ENCODE measurements around the gene ZNF644.
A peak's percentile ranks its signal among the peaks of the same experiment; 100 is the strongest.
"Not testable (repeated sequence)": the region's sequence is repeated elsewhere in the genome, so short reads cannot be mapped to it uniquely, and the experiment has no call there.

The ZNF644 gene

DNA sequence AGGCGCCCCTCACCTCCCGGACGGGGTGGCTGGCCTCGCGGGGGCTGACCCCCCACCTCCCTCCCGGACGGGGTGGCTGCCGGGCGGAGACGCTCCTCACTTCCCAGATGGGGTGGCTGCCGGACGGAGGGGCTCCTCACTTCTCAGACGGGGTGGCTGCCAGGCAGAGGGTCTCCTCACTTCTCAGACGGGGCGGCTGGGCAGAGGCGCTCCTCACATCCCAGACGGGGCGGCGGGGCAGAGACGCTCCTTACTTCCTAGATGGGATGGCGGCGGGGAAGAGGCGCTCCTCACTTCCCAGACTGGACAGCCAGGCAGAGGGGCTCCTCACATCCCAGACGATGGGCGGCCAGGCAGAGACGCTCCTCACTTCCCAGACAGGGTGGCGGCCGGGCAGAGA lies 130.1 kb downstream of the ZNF644 start:
- not testable (repeated sequence) for H3K4me2 ChIP-seq (ENCODE audit: low read depth, low read length); H3K79me2 ChIP-seq (ENCODE audit: low read length); H2AFZ ChIP-seq (ENCODE audit: low read length); H3K27me3 ChIP-seq (replicated peaks; ENCODE audit: insufficient read depth, low read length); DNase-seq; H3K9me3 ChIP-seq (replicated peaks; ENCODE audit: insufficient read depth, low read length); H3K27ac ChIP-seq (ENCODE audit: low read length); H4K20me1 ChIP-seq (ENCODE audit: insufficient read depth, low read length); H3K36me3 ChIP-seq (replicated peaks; ENCODE audit: insufficient read depth, low read length); H3K9ac ChIP-seq (ENCODE audit: low read length); H3F3A ChIP-seq (ENCODE audit: insufficient read depth, low read length); H3K4me3 ChIP-seq (ENCODE audit: low read length); H3K9me2 ChIP-seq (replicated peaks; ENCODE audit: insufficient read depth, low read length); H3K4me1 ChIP-seq (ENCODE audit: low read length)

DNA sequence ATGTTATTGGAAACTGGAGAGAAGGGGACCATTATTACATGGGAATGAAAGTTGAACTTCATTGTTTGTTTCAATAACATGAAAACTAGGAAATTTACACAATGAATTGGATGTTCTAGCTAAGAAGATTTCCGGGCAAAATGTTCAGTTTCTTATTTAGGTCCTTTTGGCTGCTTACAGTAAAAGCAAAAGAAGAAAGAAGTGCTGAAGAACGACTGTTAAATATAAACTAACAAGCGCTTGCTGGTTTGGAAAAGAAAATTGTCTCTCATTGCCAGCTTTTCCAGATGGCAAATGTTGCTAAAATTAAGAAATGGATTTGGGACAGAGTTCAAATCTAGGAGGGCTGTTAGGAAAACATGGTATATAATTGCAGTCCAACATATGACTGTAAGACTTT lies 139.6 kb downstream of the ZNF644 start:
- DNase-seq: no peak

DNA sequence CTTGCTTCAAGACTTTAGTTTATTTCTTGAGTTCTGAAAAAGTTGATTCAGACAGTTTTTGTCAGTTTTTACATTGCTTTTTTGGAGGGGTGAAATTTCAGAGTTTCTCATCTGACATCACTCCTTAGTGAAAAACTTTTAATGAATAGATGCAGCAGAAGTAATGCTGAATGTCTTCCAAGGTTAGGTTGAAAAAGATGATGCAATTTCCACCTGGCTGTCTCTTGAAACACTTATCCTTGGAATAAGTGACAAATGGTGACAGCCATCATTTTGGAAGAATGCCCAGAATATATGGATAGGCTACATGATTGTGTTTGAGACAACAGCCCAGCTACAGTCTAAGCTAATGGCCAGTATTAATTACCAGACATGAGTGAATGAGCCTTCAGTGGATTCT lies 140.8 kb downstream of the ZNF644 start:
- no peak overlapping the region for H3K4me2 ChIP-seq (ENCODE audit: low read depth, low read length)
- H3K36me3 ChIP-seq (replicated peaks; ENCODE audit: insufficient read depth, low read length): no peaks in the 10 kb centered on the region
- DNase-seq: no peak
- no peaks in the 10 kb centered on the region for H3K4me1 ChIP-seq (ENCODE audit: low read length)
- no peaks in the 10 kb centered on the region for H3K27me3 ChIP-seq (replicated peaks; ENCODE audit: insufficient read depth, low read length)
- no peak overlapping the region for H2AFZ ChIP-seq (ENCODE audit: low read length)
- no peak overlapping the region for H3K4me3 ChIP-seq (ENCODE audit: low read length)
- H3K9me3 ChIP-seq (replicated peaks; ENCODE audit: insufficient read depth, low read length): no peaks in the 10 kb centered on the region
- TF ChIP-seq EZH2phosphoT487 (IDR thresholded peaks at IDR 0.05; ENCODE audit: low read length) (no peak), EZH2 (optimal IDR thresholded peaks at IDR 0.05; ENCODE audit: low read depth, low read length) (no peak)
- TF ChIP-seq, protein P1, sequence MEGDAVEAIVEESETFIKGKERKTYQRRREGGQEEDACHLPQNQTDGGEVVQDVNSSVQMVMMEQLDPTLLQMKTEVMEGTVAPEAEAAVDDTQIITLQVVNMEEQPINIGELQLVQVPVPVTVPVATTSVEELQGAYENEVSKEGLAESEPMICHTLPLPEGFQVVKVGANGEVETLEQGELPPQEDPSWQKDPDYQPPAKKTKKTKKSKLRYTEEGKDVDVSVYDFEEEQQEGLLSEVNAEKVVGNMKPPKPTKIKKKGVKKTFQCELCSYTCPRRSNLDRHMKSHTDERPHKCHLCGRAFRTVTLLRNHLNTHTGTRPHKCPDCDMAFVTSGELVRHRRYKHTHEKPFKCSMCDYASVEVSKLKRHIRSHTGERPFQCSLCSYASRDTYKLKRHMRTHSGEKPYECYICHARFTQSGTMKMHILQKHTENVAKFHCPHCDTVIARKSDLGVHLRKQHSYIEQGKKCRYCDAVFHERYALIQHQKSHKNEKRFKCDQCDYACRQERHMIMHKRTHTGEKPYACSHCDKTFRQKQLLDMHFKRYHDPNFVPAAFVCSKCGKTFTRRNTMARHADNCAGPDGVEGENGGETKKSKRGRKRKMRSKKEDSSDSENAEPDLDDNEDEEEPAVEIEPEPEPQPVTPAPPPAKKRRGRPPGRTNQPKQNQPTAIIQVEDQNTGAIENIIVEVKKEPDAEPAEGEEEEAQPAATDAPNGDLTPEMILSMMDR (IDR thresholded peaks at IDR 0.05; ENCODE audit: low read length): no peak
- no peaks in the 10 kb centered on the region for H3K9me2 ChIP-seq (replicated peaks; ENCODE audit: insufficient read depth, low read length)
- no peak overlapping the region for H3K9ac ChIP-seq (ENCODE audit: low read length)
- no peaks in the 10 kb centered on the region for H3F3A ChIP-seq (ENCODE audit: insufficient read depth, low read length)
- H3K79me2 ChIP-seq (ENCODE audit: low read length): no peaks in the 10 kb centered on the region
- H3K27ac ChIP-seq (ENCODE audit: low read length): no peak overlapping the region
- no peaks in the 10 kb centered on the region for H4K20me1 ChIP-seq (ENCODE audit: insufficient read depth, low read length)

More for the DNA sequence above, 139.6 kb downstream of the ZNF644 start:
- Histone ChIP-seq H3K4me2 (ENCODE audit: low read depth, low read length) (no peak overlapping the region), H2AFZ (ENCODE audit: low read length) (no peak overlapping the region), H4K20me1 (ENCODE audit: insufficient read depth, low read length) (no peaks in the 10 kb centered on the region), H3K79me2 (ENCODE audit: low read length) (no peaks in the 10 kb centered on the region), H3K9ac (ENCODE audit: low read length) (no peak overlapping the region), H3K9me2 (replicated peaks; ENCODE audit: insufficient read depth, low read length) (no peaks in the 10 kb centered on the region), H3K27ac (ENCODE audit: low read length) (no peak overlapping the region), H3K4me3 (ENCODE audit: low read length) (no peak overlapping the region), H3K36me3 (replicated peaks; ENCODE audit: insufficient read depth, low read length) (no peaks in the 10 kb centered on the region), H3F3A (ENCODE audit: insufficient read depth, low read length) (no peaks in the 10 kb centered on the region), H3K9me3 (replicated peaks; ENCODE audit: insufficient read depth, low read length) (no peaks in the 10 kb centered on the region), H3K27me3 (replicated peaks; ENCODE audit: insufficient read depth, low read length) (no peaks in the 10 kb centered on the region), H3K4me1 (ENCODE audit: low read length) (no peaks in the 10 kb centered on the region)
- TF ChIP-seq, protein P1 (IDR thresholded peaks at IDR 0.05; ENCODE audit: low read length): no peak
- TF ChIP-seq EZH2phosphoT487 (IDR thresholded peaks at IDR 0.05; ENCODE audit: low read length) (no peak), EZH2 (optimal IDR thresholded peaks at IDR 0.05; ENCODE audit: low read depth, low read length) (no peak)

DNA sequence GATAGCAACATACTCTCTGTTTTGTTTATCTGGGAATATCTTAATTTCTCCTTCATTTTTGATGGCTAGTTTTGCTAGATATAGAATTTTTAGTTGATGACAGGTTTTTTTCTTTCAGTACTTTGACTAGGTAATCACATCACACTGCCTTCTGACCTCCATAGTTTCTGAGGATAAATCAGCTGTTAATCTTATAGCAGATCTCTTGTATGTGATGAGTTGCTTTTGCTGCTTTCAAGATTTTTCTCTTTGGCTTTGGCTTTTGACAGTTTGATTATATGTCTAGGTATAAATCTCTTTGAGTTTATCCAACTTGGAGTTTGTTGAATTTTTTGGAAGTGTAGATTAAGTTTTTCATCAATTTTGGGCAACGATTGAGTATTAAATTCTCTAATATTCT lies 142.6 kb downstream of the ZNF644 start:
- Histone ChIP-seq H3K27ac (ENCODE audit: low read length) (no peak overlapping the region), H3F3A (ENCODE audit: insufficient read depth, low read length) (no peaks in the 10 kb centered on the region), H3K79me2 (ENCODE audit: low read length) (no peaks in the 10 kb centered on the region), H3K27me3 (replicated peaks; ENCODE audit: insufficient read depth, low read length) (no peaks in the 10 kb centered on the region), H3K9me3 (replicated peaks; ENCODE audit: insufficient read depth, low read length) (no peaks in the 10 kb centered on the region), H4K20me1 (ENCODE audit: insufficient read depth, low read length) (no peaks in the 10 kb centered on the region), H3K4me1 (ENCODE audit: low read length) (no peaks in the 10 kb centered on the region), H3K4me2 (ENCODE audit: low read depth, low read length) (no peak overlapping the region), H2AFZ (ENCODE audit: low read length) (no peak overlapping the region), H3K36me3 (replicated peaks; ENCODE audit: insufficient read depth, low read length) (no peaks in the 10 kb centered on the region), H3K9me2 (replicated peaks; ENCODE audit: insufficient read depth, low read length) (no peaks in the 10 kb centered on the region), H3K9ac (ENCODE audit: low read length) (no peak overlapping the region), H3K4me3 (ENCODE audit: low read length) (no peak overlapping the region)
- peak; percentile 38 for DNase-seq
- TF ChIP-seq, protein P1 (IDR thresholded peaks at IDR 0.05; ENCODE audit: low read length): no peak
- TF ChIP-seq EZH2 (optimal IDR thresholded peaks at IDR 0.05; ENCODE audit: low read depth, low read length): no peak
- no peak for TF ChIP-seq EZH2phosphoT487 (IDR thresholded peaks at IDR 0.05; ENCODE audit: low read length)
